H54 (cell line): ENCODE measurements around the gene VWF.

Source experiments
- DNase-seq: peaks from one replicate; pipeline ENCODE4 v3.0.0; 2011; ENCODE audit warnings: low spot score, mixed read lengths; ENCODE audit not compliant: insufficient read length
- FAIRE-seq: peaks from 3 replicates; lab custom pipeline; 2011; peaks lifted over from hg19 to GRCh38; lab: Jason Lieb, UNC
- POLR2A ChIP-seq: IDR thresholded peaks from 2 replicates; pipeline ENCODE4 v1.6.1; 2011; ENCODE audit warnings: low read depth, mild to moderate bottlenecking, low read length

VWF gene

GRCh38 chr12:5921027-5921909 is 203.2 kb downstream of the VWF start:
- FAIRE-seq (no peak), DNase-seq (no peak)
- TF ChIP-seq POLR2A: no peak

- no peak for TF ChIP-seq POLR2A
- DNase-seq (no peak), FAIRE-seq (no peak)
Measured at GRCh38 chr12:5916785-5917290, 207.6 kb downstream of the VWF start.

GRCh38 chr12:5915511-5915910 is 209.0 kb downstream of the VWF start:
- DNase-seq (no peak), FAIRE-seq (no peak)
- TF ChIP-seq POLR2A: no peak

GRCh38 chr12:5914387-5915149 is 209.9 kb downstream of the VWF start:
- no peak for FAIRE-seq
- no peak for DNase-seq
- no peak for TF ChIP-seq POLR2A

GRCh38 chr12:5913387-5913786 is 211.1 kb downstream of the VWF start:
- DNase-seq (no peak), FAIRE-seq (no peak)
- no peak for TF ChIP-seq POLR2A

GRCh38 chr12:5912437-5913334 is 211.8 kb downstream of the VWF start:
- no peak for TF ChIP-seq POLR2A
- FAIRE-seq (no peak), DNase-seq (peak; percentile 42)

GRCh38 chr12:5912011-5912410 is 212.5 kb downstream of the VWF start:
- no peak for DNase-seq
- no peak for FAIRE-seq
- TF ChIP-seq POLR2A: no peak

- no peak for TF ChIP-seq POLR2A
- FAIRE-seq: no peak
- no peak for DNase-seq
Measured at GRCh38 chr12:5910790-5911548, 213.5 kb downstream of the VWF start.

GRCh38 chr12:5909560-5909959 is 214.9 kb downstream of the VWF start:
- FAIRE-seq (no peak), DNase-seq (no peak)
- no peak for TF ChIP-seq POLR2A

- no peak for DNase-seq
Measured at GRCh38 chr12:5908251-5908650, 216.2 kb downstream of the VWF start.

GRCh38 chr12:5907807-5908206 is 216.7 kb downstream of the VWF start:
- no peak for FAIRE-seq
- no peak for TF ChIP-seq POLR2A
- DNase-seq: no peak

More at GRCh38 chr12:5908251-5908650, 216.2 kb downstream of the VWF start:
- FAIRE-seq: no peak
- no peak for TF ChIP-seq POLR2A

- DNase-seq: no peak
- no peak for TF ChIP-seq POLR2A
- FAIRE-seq: no peak
Measured at GRCh38 chr12:5905757-5906156, 218.7 kb downstream of the VWF start.

GRCh38 chr12:5904969-5905368 is 219.5 kb downstream of the VWF start:
- FAIRE-seq: no peak

More at GRCh38 chr12:5904969-5905368, 219.5 kb downstream of the VWF start:
- DNase-seq: no peak
- no peak for TF ChIP-seq POLR2A
